Brain microvascular endothelial cell (primary cell): ENCODE data around the gene DCC.

ENCODE experiments used
- DNase-seq: peaks from one replicate; pipeline ENCODE4 v3.0.0-alpha.2; 2020
- H3K27ac ChIP-seq: fragments of 250-450 bp; sonication (Bioruptor Pico); 2 replicates; pipeline ENCODE4 v1.5.1; 2020; ENCODE audit warnings: mild to moderate bottlenecking, moderate library complexity
- H3K27me3 ChIP-seq: fragments of 250-450 bp; sonication (Bioruptor Pico); replicated peaks from 2 replicates; pipeline ENCODE4 v1.5.1; 2020; ENCODE audit warnings: mild to moderate bottlenecking
- H3K36me3 ChIP-seq: fragments of 250-450 bp; sonication (Bioruptor Pico); replicated peaks from 2 replicates; pipeline ENCODE4 v1.5.1; 2020; ENCODE audit warnings: mild to moderate bottlenecking
- H3K4me3 ChIP-seq: 2 replicates; pipeline ENCODE4 v1.5.1; 2011; ENCODE audit warnings: low read depth, mild to moderate bottlenecking, control low read depth, low read length, moderate library complexity
- in situ Hi-C: cut with HindIII; loops from 2 replicates; pipeline ENCODE4 v1.10.0; 2017; ENCODE audit warnings: low sequenced_read_pairs, low pct_ligation_motif_present
- TF ChIP-seq, protein P1 (sequence below): IDR thresholded peaks from 2 replicates; pipeline ENCODE4 v1.5.1; 2011; ENCODE audit warnings: low read depth, mild to moderate bottlenecking, moderate library complexity, low read length, control low read depth, inconsistent platforms; ENCODE audit errors: missing control alignments

The DCC gene

DNA sequence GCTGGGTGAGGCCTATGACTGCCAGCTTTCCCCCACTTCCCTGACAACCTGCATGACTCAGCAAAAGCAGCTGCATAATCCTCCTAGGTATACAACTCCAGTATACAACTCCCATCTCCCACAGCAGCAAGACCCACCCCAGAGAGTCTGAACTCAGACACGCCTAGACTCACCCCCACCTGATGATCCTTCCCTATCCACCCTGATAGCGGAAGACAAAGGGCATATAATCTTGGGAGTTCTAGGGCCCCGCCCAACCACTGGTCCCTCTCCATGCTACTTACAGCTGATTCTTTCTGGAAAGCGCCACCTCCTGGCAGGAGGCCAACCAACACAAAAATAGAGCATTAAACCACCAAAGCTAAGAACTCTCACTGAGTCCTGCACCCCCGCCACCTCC, 296.5 kb downstream of the DCC start:
- no peak for DNase-seq
- H3K36me3 ChIP-seq = no peaks in the 10 kb centered on the region
- in situ Hi-C loops = no loop called here
- H3K27me3 ChIP-seq = no peaks in the 10 kb centered on the region
- H3K27ac ChIP-seq = no peak overlapping the region
- no peak overlapping the region for H3K4me3 ChIP-seq
- TF ChIP-seq, protein P1, sequence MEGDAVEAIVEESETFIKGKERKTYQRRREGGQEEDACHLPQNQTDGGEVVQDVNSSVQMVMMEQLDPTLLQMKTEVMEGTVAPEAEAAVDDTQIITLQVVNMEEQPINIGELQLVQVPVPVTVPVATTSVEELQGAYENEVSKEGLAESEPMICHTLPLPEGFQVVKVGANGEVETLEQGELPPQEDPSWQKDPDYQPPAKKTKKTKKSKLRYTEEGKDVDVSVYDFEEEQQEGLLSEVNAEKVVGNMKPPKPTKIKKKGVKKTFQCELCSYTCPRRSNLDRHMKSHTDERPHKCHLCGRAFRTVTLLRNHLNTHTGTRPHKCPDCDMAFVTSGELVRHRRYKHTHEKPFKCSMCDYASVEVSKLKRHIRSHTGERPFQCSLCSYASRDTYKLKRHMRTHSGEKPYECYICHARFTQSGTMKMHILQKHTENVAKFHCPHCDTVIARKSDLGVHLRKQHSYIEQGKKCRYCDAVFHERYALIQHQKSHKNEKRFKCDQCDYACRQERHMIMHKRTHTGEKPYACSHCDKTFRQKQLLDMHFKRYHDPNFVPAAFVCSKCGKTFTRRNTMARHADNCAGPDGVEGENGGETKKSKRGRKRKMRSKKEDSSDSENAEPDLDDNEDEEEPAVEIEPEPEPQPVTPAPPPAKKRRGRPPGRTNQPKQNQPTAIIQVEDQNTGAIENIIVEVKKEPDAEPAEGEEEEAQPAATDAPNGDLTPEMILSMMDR = no peak

DNA sequence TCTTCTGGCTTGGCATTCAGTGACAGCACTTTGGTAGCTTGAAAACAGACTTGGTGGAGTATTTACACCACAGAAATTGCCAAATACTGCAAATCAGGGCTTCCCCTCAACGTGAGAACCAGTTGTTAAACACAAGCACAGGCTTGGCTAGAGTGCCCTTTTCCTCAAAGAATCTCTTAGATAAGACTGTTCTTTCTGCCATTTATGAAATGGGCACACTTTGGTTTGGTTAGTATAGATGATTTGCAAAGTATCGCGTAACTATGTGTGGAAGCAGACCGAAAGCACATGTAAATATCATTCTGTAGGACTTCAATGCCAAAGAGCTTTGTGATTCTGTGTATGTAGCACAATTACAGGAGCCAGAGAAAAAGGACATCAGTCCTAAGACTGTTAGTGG, 308.2 kb downstream of the DCC start:
- TF ChIP-seq, protein P1 = no peak
- DNase-seq = no peak
- Histone ChIP-seq H3K36me3 (no peaks in the 10 kb centered on the region), H3K4me3 (no peak overlapping the region), H3K27me3 (no peaks in the 10 kb centered on the region), H3K27ac (no peak overlapping the region)
- in situ Hi-C loops = no loop called here

DNA sequence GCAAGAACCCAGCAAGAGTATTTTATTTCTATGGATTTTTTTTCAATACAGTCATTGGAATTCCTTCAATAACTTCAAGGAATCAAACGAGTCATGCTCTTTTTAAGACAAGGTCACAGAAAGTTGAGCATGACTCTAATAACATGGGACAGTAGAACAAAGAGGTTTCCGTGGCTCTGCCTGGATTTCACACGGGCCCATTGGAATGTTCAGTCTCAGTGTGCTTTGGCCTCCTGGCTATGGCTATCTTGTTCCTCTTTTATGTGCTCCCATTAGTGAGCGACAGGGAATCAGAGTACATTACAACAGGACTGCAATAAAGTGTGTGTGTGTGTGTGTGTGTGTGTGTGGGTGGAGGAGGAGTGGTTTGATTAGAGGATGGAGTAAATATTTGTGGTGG, 312.4 kb downstream of the DCC start:
- TF ChIP-seq, protein P1 = no peak
- H3K27ac ChIP-seq = no peak overlapping the region
- no peak for DNase-seq
- H3K27me3 ChIP-seq = no peaks in the 10 kb centered on the region
- no peaks in the 10 kb centered on the region for H3K36me3 ChIP-seq
- in situ Hi-C loops = no loop called here
- H3K4me3 ChIP-seq = no peak overlapping the region

DNA sequence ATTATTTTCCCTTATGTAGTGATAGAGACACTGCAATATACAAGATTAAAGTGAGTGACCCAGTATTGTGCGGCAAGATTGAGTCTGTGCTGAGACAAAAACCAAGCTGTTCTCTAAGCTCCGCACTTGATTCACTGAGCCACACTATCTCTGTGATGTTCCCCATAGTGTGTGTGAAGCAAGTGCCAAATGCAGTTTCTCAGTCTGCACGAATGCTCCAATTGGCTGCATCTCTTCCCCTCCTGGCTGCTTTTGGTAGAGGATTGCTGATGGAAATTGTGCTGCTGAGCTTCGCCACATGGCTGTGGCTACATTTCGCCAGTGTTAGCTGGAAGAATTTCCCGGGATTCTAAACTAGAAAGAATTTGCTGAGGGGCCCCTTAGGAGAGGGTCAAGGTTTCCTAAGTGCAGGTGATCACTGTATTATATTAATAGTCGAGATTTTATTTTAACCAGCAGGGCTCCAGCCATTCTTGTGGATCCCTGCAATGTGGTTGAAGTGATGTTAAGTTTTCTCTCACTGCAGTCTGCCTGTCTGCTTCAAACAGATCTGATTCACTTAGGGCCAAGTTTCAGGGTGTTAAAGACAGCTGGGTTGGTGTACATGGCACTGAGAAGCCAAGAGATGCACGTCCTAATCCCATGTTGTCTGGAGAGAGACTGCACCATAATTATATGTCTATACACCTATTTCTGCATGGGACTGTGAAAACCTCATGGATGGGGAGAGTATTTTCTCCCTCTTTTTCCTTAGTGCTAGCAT, 317.2 kb downstream of the DCC start:
- in situ Hi-C loops = no loop called here
- TF ChIP-seq, protein P1 = no peak
- Histone ChIP-seq H3K27ac (no peak overlapping the region), H3K36me3 (no peaks in the 10 kb centered on the region), H3K27me3 (no peaks in the 10 kb centered on the region), H3K4me3 (no peak overlapping the region)
- no peak for DNase-seq

DNA sequence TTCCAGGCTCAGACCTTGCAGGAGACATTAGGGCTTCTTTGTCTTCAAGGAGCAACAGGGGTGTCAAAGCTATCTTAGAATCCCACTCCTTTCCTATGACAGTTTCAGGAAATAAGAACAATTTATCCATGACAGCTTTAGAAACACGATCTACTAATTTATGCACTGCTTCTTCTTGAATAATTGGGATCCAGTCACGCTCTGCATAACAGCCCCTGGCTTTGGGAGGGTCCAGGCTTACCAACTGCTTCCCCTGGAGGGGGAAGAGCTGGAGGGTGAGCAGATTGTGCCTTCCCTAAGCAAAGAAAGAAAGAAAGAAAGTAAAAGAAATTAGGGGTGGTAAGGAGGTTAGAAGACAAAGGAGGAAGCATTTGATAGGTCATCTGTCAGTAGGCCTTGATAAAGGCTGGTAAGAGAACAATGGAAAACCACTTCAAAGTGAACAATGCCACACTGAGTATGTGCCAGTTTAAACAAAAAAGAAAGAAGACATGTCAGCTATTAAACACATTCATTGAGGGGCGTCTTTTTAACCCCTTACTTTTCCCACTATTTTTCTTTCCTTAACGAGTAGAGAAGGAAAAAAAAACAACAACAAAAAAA, 327.6 kb downstream of the DCC start:
- Histone ChIP-seq H3K27ac (no peak overlapping the region), H3K4me3 (no peak overlapping the region), H3K27me3 (no peaks in the 10 kb centered on the region), H3K36me3 (no peaks in the 10 kb centered on the region)
- in situ Hi-C loops = no loop called here
- DNase-seq = no peak
- TF ChIP-seq, protein P1 = no peak
